GM21717 (cell line): ENCODE measurements around the gene CST9L.
"Not testable (repeated sequence)": the region's sequence is repeated elsewhere in the genome, so short reads cannot be mapped to it uniquely, and the experiment has no call there.

Source experiments
- ATAC-seq: cut with Tn5 transposase; IDR thresholded peaks from one replicate; pipeline ENCODE4 v1.9.1; 2021; ENCODE audit warnings: mild to moderate bottlenecking, moderate library complexity; ENCODE audit not compliant: unreplicated experiment

Gene CST9L

GRCh38 chr20:23586735-23587525 lies 18.6 kb upstream of the CST9L start:
- no peak for ATAC-seq

- no peak for ATAC-seq
Measured at GRCh38 chr20:23585808-23586734, 17.8 kb upstream of the CST9L start.

- ATAC-seq = no peak
Measured at GRCh38 chr20:23585449-23585807, 17.1 kb upstream of the CST9L start.

GRCh38 chr20:23584434-23585199 lies 16.3 kb upstream of the CST9L start:
- no peak for ATAC-seq

GRCh38 chr20:23583526-23583925 lies 15.2 kb upstream of the CST9L start:
- no peak for ATAC-seq

- no peak for ATAC-seq
Measured at GRCh38 chr20:23582293-23582692, 14.0 kb upstream of the CST9L start.

GRCh38 chr20:23581833-23582232 lies 13.5 kb upstream of the CST9L start:
- ATAC-seq = not testable (repeated sequence)

- no peak for ATAC-seq
Measured at GRCh38 chr20:23574977-23575376, 6.7 kb upstream of the CST9L start.

- no peak for ATAC-seq
Measured at GRCh38 chr20:23570178-23570760, 2.0 kb upstream of the CST9L start.

GRCh38 chr20:23569570-23569969 lies 1.3 kb upstream of the CST9L start:
- no peak for ATAC-seq

- no peak for ATAC-seq
Measured at GRCh38 chr20:23568971-23569330, 667 bp upstream of the CST9L start.

GRCh38 chr20:23566199-23566932 lies 1.9 kb downstream of the CST9L start:
- ATAC-seq = no peak

GRCh38 chr20:23565503-23566045 lies 2.7 kb downstream of the CST9L start:
- ATAC-seq = no peak

GRCh38 chr20:23564927-23565326 lies 3.4 kb downstream of the CST9L start:
- ATAC-seq = no peak

- no peak for ATAC-seq
Measured at GRCh38 chr20:23562721-23563342, 5.5 kb downstream of the CST9L start.

GRCh38 chr20:23554401-23554800 lies 13.9 kb downstream of the CST9L start:
- no peak for ATAC-seq

- no peak for ATAC-seq
Measured at GRCh38 chr20:23551786-23552185, 16.5 kb downstream of the CST9L start.

- no peak for ATAC-seq
Measured at GRCh38 chr20:23551383-23551782, 16.9 kb downstream of the CST9L start.

- ATAC-seq = no peak
Measured at GRCh38 chr20:23550227-23550626, 18.1 kb downstream of the CST9L start.

- ATAC-seq = no peak
Measured at GRCh38 chr20:23548408-23548807, 19.9 kb downstream of the CST9L start.
